ENCODE data around the gene RASD1. TPM values are rescaled to one million over a fixed set of nuclear protein-coding genes. Genes with fewer than 3 reads are reported as not detected.
A peak's percentile ranks its signal among the peaks of the same experiment; 100 is the strongest.
"Not testable (repeated sequence)": the region's sequence is repeated elsewhere in the genome, so short reads cannot be mapped to it uniquely, and the experiment has no call there.

RASD1 gene
- total RNA-seq, 1 experiment from 2014 or later: 59.0 TPM

- no peak overlapping the region for H2AFZ ChIP-seq (ENCODE audit: low read length)
- BruUV-seq (replicated peaks): no TSS peak
- 0 out of 2 replicates have a peak overlapping the region, but pooled peaks have one; percentile 48 for H3K4me2 ChIP-seq (ENCODE audit: low read length)
- H4K20me1 ChIP-seq (ENCODE audit: low read length): no peaks in the 10 kb centered on the region
- intact Hi-C loops (cut with micrococcal nuclease): no loop called here
- ChIA-PET POLR2A (ENCODE audit: unreplicated experiment) (no interaction called here), CTCF (no interaction called here)
- no peaks in the 10 kb centered on the region for H3K79me2 ChIP-seq (ENCODE audit: low read length)
- H3K27ac ChIP-seq (ENCODE audit: low read length): no peak overlapping the region
- ATAC-seq: no peak
- no peaks in the 10 kb centered on the region for H3K9me3 ChIP-seq (ENCODE audit: low read length)
- H3F3A ChIP-seq (ENCODE audit: low read length, unreplicated experiment): no peaks in the 10 kb centered on the region
- H3K9me2 ChIP-seq (replicated peaks; ENCODE audit: low read length): no peaks in the 10 kb centered on the region
- peaks cover 15% of the 10 kb centered on the region for H3K4me1 ChIP-seq (ENCODE audit: insufficient read depth, low read length)
- no peak for DNase-seq
- peaks cover 5% of the 10 kb centered on the region; the same call in 1 of the 2 replicates for H3K27me3 ChIP-seq (ENCODE audit: low read length)
- no peak overlapping the region for H3K9ac ChIP-seq (ENCODE audit: low read length)
- no peaks in the 10 kb centered on the region for H3K36me3 ChIP-seq (ENCODE audit: low read depth, low read length)
- no peak overlapping the region for H3K4me3 ChIP-seq (ENCODE audit: low read length)
- TF ChIP-seq EZH2 (IDR thresholded peaks at IDR 0.05; ENCODE audit: low read length, unreplicated experiment) (no peak), EZH2phosphoT487 (IDR thresholded peaks at IDR 0.05; ENCODE audit: borderline replicate concordance, low read length) (no peak), CTCF (conservative IDR thresholded peaks at IDR 0.05; ENCODE audit: low read depth, low read length) (no peak)
Observed at GRCh38 chr17:17467016-17467415, 29.2 kb downstream of the RASD1 start.

DNA sequence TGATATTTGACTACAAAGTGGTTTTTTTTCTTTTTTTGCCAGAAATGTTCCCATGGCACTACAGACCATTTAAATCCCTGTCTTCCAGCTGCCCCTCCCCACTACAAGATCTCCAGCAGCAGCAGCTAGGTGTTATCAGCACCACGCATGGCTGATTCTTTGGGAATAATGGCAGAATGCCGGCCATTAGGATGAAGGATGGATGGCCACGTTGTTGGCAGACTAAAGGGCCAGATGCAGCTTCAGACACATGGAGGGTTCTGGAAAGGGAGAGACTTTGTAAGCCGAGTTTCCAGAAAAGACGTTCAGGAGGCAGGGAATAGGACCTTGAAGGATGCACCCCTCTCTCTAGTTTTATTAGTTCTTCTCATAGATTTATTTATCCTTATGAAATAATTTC, 29.7 kb downstream of the RASD1 start:
- Histone ChIP-seq H3K4me3 (ENCODE audit: low read length) (no peak overlapping the region), H3K9me2 (replicated peaks; ENCODE audit: low read length) (no peaks in the 10 kb centered on the region), H3K79me2 (ENCODE audit: low read length) (no peaks in the 10 kb centered on the region), H3K9me3 (ENCODE audit: low read length) (no peaks in the 10 kb centered on the region), H3K27ac (ENCODE audit: low read length) (no peak overlapping the region), H3K36me3 (ENCODE audit: low read depth, low read length) (no peaks in the 10 kb centered on the region), H3K27me3 (ENCODE audit: low read length) (peaks cover 3% of the 10 kb centered on the region; the same call in 1 of the 2 replicates), H4K20me1 (ENCODE audit: low read length) (no peaks in the 10 kb centered on the region), H2AFZ (ENCODE audit: low read length) (no peak overlapping the region), H3K4me1 (ENCODE audit: insufficient read depth, low read length) (peaks cover 15% of the 10 kb centered on the region), H3F3A (ENCODE audit: low read length, unreplicated experiment) (no peaks in the 10 kb centered on the region), H3K4me2 (ENCODE audit: low read length) (no peak overlapping the region), H3K9ac (ENCODE audit: low read length) (no peak overlapping the region)
- POLR2A ChIA-PET (ENCODE audit: unreplicated experiment): no interaction called here
- no TSS peak for BruUV-seq (replicated peaks)
- TF ChIP-seq EZH2phosphoT487 (IDR thresholded peaks at IDR 0.05; ENCODE audit: borderline replicate concordance, low read length) (no peak), CTCF (conservative IDR thresholded peaks at IDR 0.05; ENCODE audit: low read depth, low read length) (no peak), EZH2 (IDR thresholded peaks at IDR 0.05; ENCODE audit: low read length, unreplicated experiment) (no peak)
- intact Hi-C loops (cut with micrococcal nuclease): no loop called here
- CTCF ChIA-PET: no interaction called here
- no peak for ATAC-seq
- no peak for DNase-seq

DNA sequence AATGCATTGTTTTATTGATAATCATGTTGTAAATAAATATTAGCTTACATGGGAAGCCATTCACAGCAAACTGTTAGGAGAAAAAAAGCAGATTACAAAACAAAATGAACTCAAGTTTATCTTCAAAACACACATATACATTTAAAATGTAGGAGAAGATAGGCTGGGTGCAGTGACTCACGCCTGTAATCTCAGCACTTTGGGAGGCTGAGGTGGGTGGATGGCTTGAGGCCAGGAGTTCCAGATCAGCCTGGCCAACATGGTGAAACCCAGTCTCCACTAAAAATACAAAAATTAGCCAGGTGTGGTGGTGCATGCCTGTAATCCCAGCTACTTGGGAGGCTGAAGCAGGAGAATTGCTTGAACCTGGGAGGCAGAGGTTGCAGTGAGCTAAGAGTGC, 30.3 kb downstream of the RASD1 start:
- CTCF ChIA-PET; BruUV-seq (replicated peaks); H4K20me1 ChIP-seq (ENCODE audit: low read length); H3F3A ChIP-seq (ENCODE audit: low read length, unreplicated experiment); H3K9ac ChIP-seq (ENCODE audit: low read length); H3K4me3 ChIP-seq (ENCODE audit: low read length); H3K36me3 ChIP-seq (ENCODE audit: low read depth, low read length); ATAC-seq; H3K27ac ChIP-seq (ENCODE audit: low read length); H2AFZ ChIP-seq (ENCODE audit: low read length); H3K9me2 ChIP-seq (replicated peaks; ENCODE audit: low read length); H3K4me2 ChIP-seq (ENCODE audit: low read length); H3K79me2 ChIP-seq (ENCODE audit: low read length); H3K9me3 ChIP-seq (ENCODE audit: low read length); POLR2A ChIA-PET (ENCODE audit: unreplicated experiment); intact Hi-C loops (cut with micrococcal nuclease); H3K27me3 ChIP-seq (ENCODE audit: low read length): not testable (repeated sequence)
- peaks cover 15% of the 10 kb centered on the region for H3K4me1 ChIP-seq (ENCODE audit: insufficient read depth, low read length)
- peak; percentile 21 for DNase-seq
